SU-DHL-6 (cell line): ENCODE measurements around the gene CACTIN.

ENCODE experiments used
- H2AFZ ChIP-seq: fragments of 200-600 bp; sonication (generic); 2 replicates; pipeline ENCODE4 v1.6.1; 2014; ENCODE audit warnings: low read depth, mild to moderate bottlenecking, moderate library complexity, mixed read lengths, antibody characterized with exemption, low read length; ENCODE audit not compliant: severe bottlenecking
- H3F3A ChIP-seq: fragments of 200-600 bp; shearing (Covaris generic); 2 replicates; pipeline ENCODE4 v1.6.0; 2016; ENCODE audit warnings: antibody characterized with exemption, mild to moderate bottlenecking; ENCODE audit not compliant: insufficient read depth
- H3K27ac ChIP-seq: fragments of 200-600 bp; sonication (generic); 2 replicates; pipeline ENCODE4 v1.5.1; 2016; ENCODE audit warnings: low read depth, mild to moderate bottlenecking, low read length, moderate library complexity, mixed read lengths
- H3K27me3 ChIP-seq: fragments of 200-600 bp; sonication (generic), shearing (Covaris generic); 2 replicates; pipeline ENCODE4 v1.6.0; 2014; ENCODE audit warnings: mild to moderate bottlenecking, low read length
- H3K36me3 ChIP-seq: fragments of 200-600 bp; sonication (generic); 2 replicates; pipeline ENCODE4 v1.6.1; 2014; ENCODE audit warnings: mild to moderate bottlenecking, low read length, mixed read lengths
- H3K4me2 ChIP-seq: fragments of 300-600, 200-600 bp; shearing (Covaris generic), sonication (generic); 2 replicates; pipeline ENCODE4 v1.6.0; 2014; ENCODE audit warnings: low read length, low read depth, mild to moderate bottlenecking; ENCODE audit not compliant: poor library complexity, severe bottlenecking
- H3K4me3 ChIP-seq: fragments of 200-600 bp; sonication (generic); 2 replicates; pipeline ENCODE4 v1.5.1; 2014; ENCODE audit warnings: antibody characterized with exemption, low read length, mild to moderate bottlenecking, mixed read lengths; ENCODE audit not compliant: insufficient read depth, poor library complexity, severe bottlenecking
- H3K79me2 ChIP-seq: fragments of 200-600 bp; sonication (generic); 2 replicates; pipeline ENCODE4 v1.6.1; 2014; ENCODE audit warnings: mild to moderate bottlenecking, low read length, moderate library complexity; ENCODE audit not compliant: insufficient read depth
- H3K9ac ChIP-seq: fragments of 200-600 bp; sonication (generic); 2 replicates; pipeline ENCODE4 v1.7.0; 2014; ENCODE audit warnings: mild to moderate bottlenecking, low read length
- H3K9me2 ChIP-seq: fragments of 200-600 bp; sonication (generic); replicated peaks from 2 replicates; pipeline ENCODE4 v1.6.1; 2014; ENCODE audit warnings: low read length; ENCODE audit not compliant: insufficient read depth
- H3K9me3 ChIP-seq: fragments of 200-600 bp; sonication (generic); 2 replicates; pipeline ENCODE4 v1.6.1; 2014; ENCODE audit warnings: low read length, mixed read lengths; ENCODE audit not compliant: insufficient read depth
- H4K20me1 ChIP-seq: fragments of 200-600 bp; sonication (generic); 2 replicates; pipeline ENCODE4 v1.6.1; 2014; ENCODE audit warnings: low read depth, mild to moderate bottlenecking, antibody characterized with exemption, low read length, moderate library complexity, mixed read lengths
- CTCF ChIP-seq: fragments of 200-600 bp; sonication (generic); IDR thresholded peaks from one replicate; pipeline ENCODE4 v1.5.1; 2017; ENCODE audit warnings: antibody characterized with exemption, mild to moderate bottlenecking, low read length, moderate library complexity; ENCODE audit not compliant: insufficient read depth, poor library complexity, severe bottlenecking
- EZH2phosphoT487 ChIP-seq: fragments of 200-600 bp; sonication (generic), shearing (Covaris generic); conservative IDR thresholded peaks from 2 replicates; pipeline ENCODE4 v1.6.1; 2018; ENCODE audit warnings: mild to moderate bottlenecking, antibody characterized with exemption, low read length, moderate library complexity, mixed read lengths

Gene CACTIN

GRCh38 chr19:3642296-3642695 is 15.7 kb upstream of the CACTIN start:
- Histone ChIP-seq H4K20me1 (no peaks in the 10 kb centered on the region), H3K4me3 (no peak overlapping the region), H3K79me2 (no peaks in the 10 kb centered on the region), H3F3A (no peaks in the 10 kb centered on the region), H3K27me3 (no peaks in the 10 kb centered on the region), H3K36me3 (no peaks in the 10 kb centered on the region), H3K9me2 (no peaks in the 10 kb centered on the region), H2AFZ (no peak overlapping the region), H3K9ac (no peak overlapping the region), H3K4me2 (no peak overlapping the region), H3K27ac (no peak overlapping the region), H3K9me3 (no peaks in the 10 kb centered on the region)
- no peak for TF ChIP-seq CTCF
- TF ChIP-seq EZH2phosphoT487: no peak

GRCh38 chr19:3641515-3642269 is 15.1 kb upstream of the CACTIN start:
- Histone ChIP-seq H3K9me3 (no peaks in the 10 kb centered on the region), H3K36me3 (no peaks in the 10 kb centered on the region), H3K4me2 (no peak overlapping the region), H3F3A (no peaks in the 10 kb centered on the region), H2AFZ (no peak overlapping the region), H3K9me2 (no peaks in the 10 kb centered on the region), H3K9ac (no peak overlapping the region), H3K27ac (no peak overlapping the region), H4K20me1 (no peaks in the 10 kb centered on the region), H3K27me3 (no peaks in the 10 kb centered on the region), H3K79me2 (no peaks in the 10 kb centered on the region), H3K4me3 (no peak overlapping the region)
- TF ChIP-seq EZH2phosphoT487 (no peak), CTCF (no peak)

GRCh38 chr19:3639479-3639878 is 12.9 kb upstream of the CACTIN start:
- H3K36me3 ChIP-seq: no peaks in the 10 kb centered on the region

More at GRCh38 chr19:3639479-3639878, 12.9 kb upstream of the CACTIN start:
- H3K79me2 ChIP-seq: no peaks in the 10 kb centered on the region
- H3K4me2 ChIP-seq: no peak overlapping the region
- H3K9ac ChIP-seq: no peak overlapping the region
- no peaks in the 10 kb centered on the region for H3K9me3 ChIP-seq
- H4K20me1 ChIP-seq: no peaks in the 10 kb centered on the region
- no peak overlapping the region for H3K27ac ChIP-seq
- no peaks in the 10 kb centered on the region for H3F3A ChIP-seq
- H2AFZ ChIP-seq: no peak overlapping the region
- TF ChIP-seq EZH2phosphoT487 (no peak), CTCF (no peak)
- H3K9me2 ChIP-seq: no peaks in the 10 kb centered on the region
- no peaks in the 10 kb centered on the region for H3K27me3 ChIP-seq
- H3K4me3 ChIP-seq: no peak overlapping the region
